ENCODE measurements around the gene PRKAR2B.
"Not testable (repeated sequence)": the region's sequence is repeated elsewhere in the genome, so short reads cannot be mapped to it uniquely, and the experiment has no call there.

DNA sequence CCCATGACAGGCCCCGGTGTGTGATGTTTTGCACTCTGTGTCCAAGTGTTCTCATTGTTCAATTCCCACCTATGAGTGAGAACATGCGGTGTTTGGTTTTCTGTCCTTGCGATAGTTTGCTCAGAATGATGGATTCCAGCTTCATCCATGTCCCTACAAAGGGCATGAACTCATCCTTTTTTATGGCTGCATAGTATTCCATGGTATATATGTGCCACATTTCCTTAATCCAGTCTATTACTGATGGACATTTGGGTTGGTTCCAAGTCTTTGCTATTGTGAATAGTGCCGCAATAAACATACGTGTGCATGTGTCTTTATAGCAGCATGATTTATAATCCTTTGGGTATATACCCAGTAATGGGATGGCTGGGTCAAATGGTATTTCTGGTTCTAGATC is 49.2 kb downstream of the PRKAR2B start:
- not testable (repeated sequence) for TF ChIP-seq POLR2A (IDR thresholded peaks at IDR 0.05)
- TF ChIP-seq, protein P1, sequence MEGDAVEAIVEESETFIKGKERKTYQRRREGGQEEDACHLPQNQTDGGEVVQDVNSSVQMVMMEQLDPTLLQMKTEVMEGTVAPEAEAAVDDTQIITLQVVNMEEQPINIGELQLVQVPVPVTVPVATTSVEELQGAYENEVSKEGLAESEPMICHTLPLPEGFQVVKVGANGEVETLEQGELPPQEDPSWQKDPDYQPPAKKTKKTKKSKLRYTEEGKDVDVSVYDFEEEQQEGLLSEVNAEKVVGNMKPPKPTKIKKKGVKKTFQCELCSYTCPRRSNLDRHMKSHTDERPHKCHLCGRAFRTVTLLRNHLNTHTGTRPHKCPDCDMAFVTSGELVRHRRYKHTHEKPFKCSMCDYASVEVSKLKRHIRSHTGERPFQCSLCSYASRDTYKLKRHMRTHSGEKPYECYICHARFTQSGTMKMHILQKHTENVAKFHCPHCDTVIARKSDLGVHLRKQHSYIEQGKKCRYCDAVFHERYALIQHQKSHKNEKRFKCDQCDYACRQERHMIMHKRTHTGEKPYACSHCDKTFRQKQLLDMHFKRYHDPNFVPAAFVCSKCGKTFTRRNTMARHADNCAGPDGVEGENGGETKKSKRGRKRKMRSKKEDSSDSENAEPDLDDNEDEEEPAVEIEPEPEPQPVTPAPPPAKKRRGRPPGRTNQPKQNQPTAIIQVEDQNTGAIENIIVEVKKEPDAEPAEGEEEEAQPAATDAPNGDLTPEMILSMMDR (IDR thresholded peaks at IDR 0.05), result not testable (repeated sequence)
